Adrenal gland (tissue), 5 donors: Measurements from ENCODE around the gene ATOH8.

Experiments
- CTCF ChIP-seq, 6 experiments: fragments of 450-650 bp in 4 of 6; fragments of 200-600 bp in 2 of 6; sonication (generic) in 1 of 6; IDR thresholded peaks; 1 replicate in 5 of 6; 2 replicates in 1 of 6; pipeline versions ENCODE4 v1.5.1 to v1.8.0; 2016 to 2021; ENCODE audit warnings: antibody characterized with exemption in 6 of 6, mild to moderate bottlenecking in 2 of 6, moderate library complexity in 1 of 6
- POLR2A ChIP-seq, 2 donors: fragments of 450-650 bp; IDR thresholded peaks; one replicate each; pipeline ENCODE4 v1.6.1; 2017; ENCODE audit warnings: antibody characterized with exemption in 2 of 2, mild to moderate bottlenecking in 2 of 2, moderate library complexity in 1 of 2
- donor health status: DM: no; HTN: no; CAD: no.

- TF ChIP-seq CTCF (IDR thresholded peaks at IDR 0.05) (no peak), POLR2A (IDR thresholded peaks at IDR 0.05) (no peak)
These were observed 23.0 kb upstream of the ATOH8 start for GRCh38 chr2:85730686-85731230.
